Activated T-cell treated with anti-CD3 and anti-CD28 coated beads for 1 hour (primary cell): ENCODE measurements around the gene ZNF316.
"Not testable (repeated sequence)": the region's sequence is repeated elsewhere in the genome, so short reads cannot be mapped to it uniquely, and the experiment has no call there.

Source experiments
- DNase-seq: peaks from one replicate; pipeline ENCODE4 v3.0.0-alpha.2; 2020; ENCODE audit warnings: low read depth

The ZNF316 gene

GRCh38 chr7:6647080-6647479 lies 10.0 kb downstream of the ZNF316 start:
- DNase-seq: no peak

- no peak for DNase-seq
These were observed 10.4 kb downstream of the ZNF316 start for GRCh38 chr7:6647541-6647940.

- no peak for DNase-seq
These were observed 11.1 kb downstream of the ZNF316 start for GRCh38 chr7:6648066-6648814.

GRCh38 chr7:6648815-6649104 lies 11.6 kb downstream of the ZNF316 start:
- DNase-seq: no peak

GRCh38 chr7:6649241-6649961 lies 12.3 kb downstream of the ZNF316 start:
- no peak for DNase-seq

- no peak for DNase-seq
These were observed 13.0 kb downstream of the ZNF316 start for GRCh38 chr7:6650086-6650485.

GRCh38 chr7:6650521-6651011 lies 13.4 kb downstream of the ZNF316 start:
- no peak for DNase-seq

- DNase-seq: no peak
These were observed 14.8 kb downstream of the ZNF316 start for GRCh38 chr7:6651851-6652445.

- DNase-seq: no peak
These were observed 15.4 kb downstream of the ZNF316 start for GRCh38 chr7:6652446-6653011.

- DNase-seq: no peak
These were observed 16.2 kb downstream of the ZNF316 start for GRCh38 chr7:6653071-6654003.

- no peak for DNase-seq
These were observed 17.2 kb downstream of the ZNF316 start for GRCh38 chr7:6654113-6654841.

- DNase-seq: no peak
These were observed 17.9 kb downstream of the ZNF316 start for GRCh38 chr7:6654842-6655610.

- no peak for DNase-seq
These were observed 18.7 kb downstream of the ZNF316 start for GRCh38 chr7:6655636-6656385.

GRCh38 chr7:6656413-6656812 lies 19.3 kb downstream of the ZNF316 start:
- DNase-seq: no peak

GRCh38 chr7:6658618-6659345 lies 21.7 kb downstream of the ZNF316 start:
- DNase-seq: no peak

- DNase-seq: not testable (repeated sequence)
These were observed 33.7 kb downstream of the ZNF316 start for GRCh38 chr7:6670851-6671250.

GRCh38 chr7:6675807-6676405 lies 38.8 kb downstream of the ZNF316 start:
- DNase-seq: no peak

- DNase-seq: no peak
These were observed 43.0 kb downstream of the ZNF316 start for GRCh38 chr7:6680146-6680545.
